GM19328 (cell line): Measurements from ENCODE around the gene GPX3.

Experiments used
- ATAC-seq: cut with Tn5 transposase; IDR thresholded peaks from one replicate; pipeline ENCODE4 v1.9.1; 2021; ENCODE audit warnings: mild to moderate bottlenecking, moderate library complexity; ENCODE audit not compliant: unreplicated experiment

The GPX3 gene

GRCh38 chr5:151012862-151013261 lies 7.5 kb upstream of the GPX3 start:
- no peak for ATAC-seq

- ATAC-seq: no peak
Measured at GRCh38 chr5:151014680-151015343, 5.6 kb upstream of the GPX3 start.

GRCh38 chr5:151015974-151016587 lies 4.3 kb upstream of the GPX3 start:
- no peak for ATAC-seq

GRCh38 chr5:151016700-151017099 lies 3.7 kb upstream of the GPX3 start:
- ATAC-seq: no peak

GRCh38 chr5:151017897-151018296 lies 2.5 kb upstream of the GPX3 start:
- ATAC-seq: no peak

- ATAC-seq: no peak
Measured at GRCh38 chr5:151018846-151019245, 1.5 kb upstream of the GPX3 start.

- no peak for ATAC-seq
Measured at GRCh38 chr5:151019331-151019730, 1.1 kb upstream of the GPX3 start.

GRCh38 chr5:151021746-151022145 lies 1.4 kb downstream of the GPX3 start:
- ATAC-seq: no peak

GRCh38 chr5:151022511-151023018 lies 2.2 kb downstream of the GPX3 start:
- ATAC-seq: no peak

- ATAC-seq: no peak
Measured at GRCh38 chr5:151023047-151023615, 2.7 kb downstream of the GPX3 start.

GRCh38 chr5:151023651-151024050 lies 3.3 kb downstream of the GPX3 start:
- ATAC-seq: no peak

GRCh38 chr5:151024440-151025249 lies 4.3 kb downstream of the GPX3 start:
- ATAC-seq: no peak

- ATAC-seq: no peak
Measured at GRCh38 chr5:151025250-151025606, 4.8 kb downstream of the GPX3 start.

GRCh38 chr5:151026088-151026487 lies 5.7 kb downstream of the GPX3 start:
- ATAC-seq: no peak

- no peak for ATAC-seq
Measured at GRCh38 chr5:151026679-151027078, 6.3 kb downstream of the GPX3 start.

- no peak for ATAC-seq
Measured at GRCh38 chr5:151027961-151028479, 7.6 kb downstream of the GPX3 start.

- ATAC-seq: no peak
Measured at GRCh38 chr5:151028717-151029116, 8.3 kb downstream of the GPX3 start.

- ATAC-seq: no peak
Measured at GRCh38 chr5:151029179-151030055, 9.0 kb downstream of the GPX3 start.

- ATAC-seq: no peak
Measured at GRCh38 chr5:151030056-151030336, 9.6 kb downstream of the GPX3 start.

GRCh38 chr5:151030379-151030778 lies 10.0 kb downstream of the GPX3 start:
- ATAC-seq: no peak

- no peak for ATAC-seq
Measured at GRCh38 chr5:151031554-151031953, 11.2 kb downstream of the GPX3 start.
